Raji (cell line): ENCODE measurements around the gene CA7.

Source experiments
- POLR2A ChIP-seq: IDR thresholded peaks from 2 replicates; pipeline ENCODE4 v1.6.1; 2011; ENCODE audit warnings: low read depth, low read length, control low read depth; ENCODE audit not compliant: insufficient read depth

CA7 gene

DNA sequence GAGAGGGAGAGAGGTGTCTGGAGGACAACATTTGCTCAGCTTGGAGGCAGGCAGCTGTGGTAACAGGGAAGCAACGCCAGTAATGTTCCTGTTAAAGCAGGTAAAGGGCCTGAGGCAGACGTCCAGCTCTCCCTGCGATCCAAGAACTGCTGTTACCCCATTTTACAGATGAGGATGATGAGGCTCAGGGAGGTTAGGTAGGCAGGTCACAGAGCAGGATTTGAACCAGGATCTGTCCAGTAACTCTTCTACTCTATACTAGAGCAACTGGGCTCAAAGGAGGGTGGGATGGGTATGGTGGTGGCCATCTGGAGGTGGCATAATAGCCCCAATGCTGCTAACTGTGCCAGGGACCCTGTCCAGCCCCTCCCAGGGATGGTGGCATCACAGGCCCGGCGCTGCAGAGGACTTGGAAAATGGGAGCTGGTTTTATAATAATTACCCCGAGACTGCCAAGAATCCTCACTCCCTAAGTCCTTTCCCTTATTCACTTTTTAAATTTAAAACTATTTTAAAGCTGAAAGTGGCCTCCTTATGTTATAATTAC lies 12.0 kb downstream of the CA7 start:
- TF ChIP-seq POLR2A = no peak

DNA sequence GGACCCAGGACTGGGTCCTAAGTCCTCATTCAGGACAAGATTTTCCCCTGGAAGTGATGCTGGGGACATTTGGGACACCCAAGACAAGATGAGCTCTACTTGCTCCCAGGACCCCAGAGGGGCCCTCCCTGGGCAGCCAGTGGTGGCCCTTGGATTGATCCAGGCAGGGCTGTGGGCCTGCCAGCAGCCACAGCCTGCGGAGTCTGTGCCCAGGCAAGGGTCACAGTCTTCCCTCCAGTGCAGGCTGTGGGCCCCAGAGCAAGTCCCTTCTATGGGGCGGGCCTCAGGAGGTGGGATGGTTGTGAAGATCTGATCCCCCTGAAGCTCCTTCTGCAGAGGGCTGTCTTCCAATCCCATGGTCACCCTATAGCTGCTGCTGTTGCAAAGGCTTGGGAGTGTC lies 12.6 kb downstream of the CA7 start:
- TF ChIP-seq POLR2A = no peak

DNA sequence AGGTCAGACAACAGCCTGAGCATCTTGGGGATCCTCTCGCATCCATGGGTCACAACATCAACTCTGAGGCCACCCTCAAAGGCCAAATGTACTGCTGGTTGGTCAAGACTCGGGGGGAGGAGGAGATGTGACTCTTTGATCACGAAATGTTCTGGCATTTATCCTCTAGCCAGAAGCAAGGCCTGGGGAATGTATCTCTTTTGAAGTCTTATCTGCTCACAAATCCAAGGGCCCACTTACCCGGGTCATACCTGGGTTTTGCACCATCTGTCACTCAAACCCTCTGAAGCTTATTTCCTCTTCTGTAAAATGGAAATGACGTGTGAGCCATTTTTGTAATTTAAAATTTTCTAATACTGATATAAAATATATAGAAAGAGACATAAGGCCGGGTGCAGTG lies 13.2 kb downstream of the CA7 start:
- no peak for TF ChIP-seq POLR2A

DNA sequence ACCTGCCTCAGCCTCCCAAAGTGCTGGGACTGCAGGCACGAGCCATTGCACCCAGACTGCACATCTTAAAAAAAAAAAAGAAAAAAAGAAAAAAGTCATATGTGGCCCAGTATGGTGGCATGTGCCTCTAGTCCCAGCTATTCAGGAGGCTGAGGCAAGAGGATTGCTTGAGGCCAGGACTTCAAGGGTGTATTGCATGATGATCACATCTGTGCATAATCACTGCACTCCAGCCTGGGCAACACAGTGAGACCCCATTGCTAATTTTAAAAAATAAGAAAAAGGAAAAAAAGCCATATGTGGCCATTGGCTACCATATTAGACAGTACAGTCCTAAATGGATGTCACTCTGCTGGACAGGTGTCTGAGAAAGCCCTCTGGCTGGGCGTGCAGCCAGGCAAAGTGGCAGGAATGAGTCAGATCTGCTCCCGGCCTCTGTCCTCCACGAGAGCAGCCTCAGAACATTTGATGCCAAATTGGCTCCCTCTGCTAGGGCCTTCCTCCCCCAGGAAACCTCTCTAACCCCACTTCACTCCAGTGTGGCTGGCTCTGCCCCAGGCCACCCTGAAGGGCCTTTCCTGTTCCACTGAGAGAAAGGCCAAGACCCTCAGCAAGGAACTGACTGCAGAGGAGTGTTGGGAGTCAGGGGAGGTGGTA lies 14.7 kb downstream of the CA7 start:
- TF ChIP-seq POLR2A = no peak

DNA sequence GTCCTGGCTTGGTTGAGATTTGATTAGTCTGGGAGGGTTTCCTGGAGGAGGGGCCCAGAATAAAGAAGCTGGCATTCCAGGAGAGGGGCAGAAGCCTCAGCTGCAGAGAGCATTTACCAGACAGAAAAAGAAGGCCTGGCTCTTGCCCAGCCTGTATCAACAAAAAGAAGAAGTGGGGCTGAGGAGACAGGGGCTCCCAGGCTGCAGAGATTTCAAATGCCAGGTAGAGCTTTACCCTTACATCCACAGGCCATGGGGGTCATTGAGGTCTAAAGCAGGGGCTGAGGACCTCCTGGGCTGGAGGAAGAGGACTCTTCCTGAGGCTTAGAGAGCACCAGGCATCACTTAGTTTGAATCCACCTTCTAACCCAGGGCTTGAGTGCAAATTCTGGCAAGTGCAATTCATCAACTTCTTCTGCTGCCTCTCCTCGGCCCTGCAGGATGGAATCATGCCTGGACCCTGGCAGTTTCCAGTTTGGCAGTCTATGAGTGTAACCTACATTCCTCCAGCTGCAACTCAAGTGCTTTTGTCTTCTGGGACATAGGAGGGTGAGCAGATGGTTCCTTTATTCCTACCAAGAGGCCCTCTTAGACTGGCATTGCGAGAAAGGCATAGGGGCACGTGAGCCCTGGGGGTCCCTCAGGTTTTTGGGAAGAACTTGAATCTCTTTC lies 15.3 kb downstream of the CA7 start:
- no peak for TF ChIP-seq POLR2A

DNA sequence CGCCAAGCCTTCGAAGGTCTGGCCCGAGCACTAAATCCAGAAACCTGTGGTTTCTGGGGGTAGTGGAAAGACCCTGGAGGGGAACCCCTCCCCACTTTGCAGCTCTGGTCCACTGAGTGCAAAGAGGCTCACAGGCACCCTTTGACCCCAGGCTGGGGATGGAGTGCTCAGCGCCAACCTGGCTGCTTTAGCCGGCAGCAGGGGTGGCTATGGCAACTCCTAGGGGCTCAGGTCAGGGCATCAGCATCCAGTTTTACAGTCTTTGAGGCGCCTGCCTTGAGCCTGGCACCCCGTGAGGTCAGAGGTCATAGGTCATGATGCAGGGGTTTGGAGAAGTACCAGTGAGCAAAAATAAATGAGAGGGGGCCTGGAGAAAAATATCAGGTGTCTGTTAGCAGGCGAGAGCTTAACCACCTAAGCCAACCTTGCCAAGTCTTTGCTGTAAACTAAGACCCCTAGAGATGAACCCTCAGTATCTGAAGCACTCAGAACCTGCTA lies 17.9 kb downstream of the CA7 start:
- TF ChIP-seq POLR2A = no peak

DNA sequence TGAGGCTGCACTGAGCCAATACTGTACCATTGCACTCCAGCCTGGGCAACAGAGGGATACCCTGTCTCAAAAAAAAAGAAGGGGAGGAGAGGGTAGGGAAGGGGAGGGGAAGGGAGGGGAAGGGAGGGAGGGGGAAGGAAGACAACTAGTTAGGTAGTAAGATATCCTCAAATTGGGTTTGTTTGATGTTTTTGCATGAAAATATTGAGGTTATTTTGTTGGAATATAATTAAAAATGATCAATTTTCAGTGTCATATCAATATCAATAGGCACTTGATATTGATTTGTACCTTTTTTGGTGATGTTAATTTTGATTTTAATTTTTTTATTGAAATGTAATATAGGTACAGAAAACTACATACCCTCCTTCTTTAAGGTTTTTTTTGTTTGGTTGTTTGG lies 19.5 kb downstream of the CA7 start:
- no peak for TF ChIP-seq POLR2A

DNA sequence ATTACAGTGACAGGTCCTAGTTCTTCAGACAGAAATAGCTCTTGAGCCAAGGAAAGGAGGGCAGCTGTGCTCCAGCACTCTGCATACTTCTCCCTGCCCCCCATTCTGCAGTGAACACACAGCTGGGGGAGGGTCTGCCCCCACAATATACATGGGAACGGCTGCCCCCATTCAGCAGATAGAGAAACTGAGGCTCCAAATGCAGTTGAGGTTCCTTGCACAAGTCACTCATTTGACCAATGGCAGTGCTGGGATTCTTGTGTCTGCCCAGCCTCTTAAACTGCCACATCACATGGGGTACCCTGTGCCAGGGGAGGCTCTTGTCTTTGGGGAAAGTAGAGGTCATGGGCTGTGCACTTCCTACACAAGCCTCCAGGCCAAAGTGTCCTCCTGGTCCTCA lies 25.2 kb downstream of the CA7 start:
- TF ChIP-seq POLR2A = no peak

DNA sequence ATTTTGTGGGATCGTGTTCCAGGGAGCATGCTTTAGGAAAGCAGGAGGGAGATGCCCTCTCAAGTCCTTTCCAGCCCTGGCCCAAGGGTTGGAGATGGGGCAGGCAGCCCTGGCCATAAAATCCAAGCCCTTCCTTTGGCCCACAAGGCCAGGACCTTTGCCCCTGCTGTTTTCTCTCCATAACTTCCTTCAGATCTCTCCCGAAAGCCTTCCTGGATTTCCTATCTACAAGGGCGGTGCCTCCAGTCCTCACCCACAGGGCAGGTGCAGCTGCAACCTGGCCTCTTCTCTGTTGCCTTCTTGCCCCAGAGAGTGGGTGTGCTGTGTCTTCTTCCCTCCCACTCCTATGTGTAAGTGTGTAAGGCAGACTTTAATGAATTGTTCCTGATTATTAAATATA lies 27.6 kb downstream of the CA7 start:
- no peak for TF ChIP-seq POLR2A

DNA sequence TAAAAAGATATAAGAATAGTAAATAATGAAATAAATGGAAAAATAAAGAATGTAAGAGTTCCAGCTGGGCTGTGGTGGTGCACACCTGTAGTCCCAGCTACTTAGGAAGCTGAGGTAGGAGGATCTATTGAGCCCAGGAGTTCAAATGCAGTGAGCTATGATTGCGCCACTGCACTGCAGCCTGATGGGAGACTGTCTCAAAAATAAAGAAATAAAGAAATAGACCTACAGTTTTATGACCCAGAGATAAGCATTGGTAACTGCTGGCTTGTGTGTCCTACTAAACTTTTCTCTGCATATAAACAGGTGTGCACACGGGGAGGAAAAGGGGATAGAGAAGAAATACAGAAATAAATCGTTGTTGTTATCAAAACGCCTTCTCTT lies 28.3 kb downstream of the CA7 start:
- no peak for TF ChIP-seq POLR2A

DNA sequence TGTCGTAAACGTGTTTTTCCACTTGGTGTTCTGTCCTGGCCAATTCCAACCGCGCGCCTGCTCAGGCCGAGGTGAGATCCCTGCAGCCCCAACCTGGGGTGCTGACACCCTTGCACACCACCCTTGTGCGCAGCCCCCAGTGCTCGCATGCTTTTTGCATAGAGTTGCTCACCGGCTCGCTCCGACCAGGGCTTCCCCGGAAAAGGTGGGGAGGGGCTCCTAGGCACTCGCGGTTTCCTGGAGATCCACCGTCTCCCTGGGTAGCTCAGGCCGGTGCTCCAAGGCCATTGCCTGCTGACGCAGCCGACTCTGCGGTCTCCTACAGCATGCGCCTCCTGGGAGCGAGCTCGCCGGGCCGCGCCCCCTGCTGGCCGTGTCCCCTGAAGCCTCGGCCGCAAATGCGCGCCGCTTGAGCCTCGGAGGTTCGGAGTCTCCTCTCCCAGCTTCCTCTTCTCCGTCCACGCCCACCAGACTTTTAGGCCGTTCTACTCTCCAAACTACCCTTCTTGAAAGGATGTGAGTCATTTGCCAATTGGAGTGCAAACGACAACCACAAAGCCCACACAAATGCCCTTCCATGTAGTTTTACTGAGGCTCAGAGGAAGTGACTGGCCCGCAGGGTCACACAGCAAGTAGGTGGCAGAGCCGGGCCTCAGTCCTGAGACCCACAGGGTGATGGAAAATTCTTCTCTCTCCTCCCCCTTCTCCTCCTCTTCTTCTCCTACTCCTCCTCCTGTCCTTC lies 28.9 kb downstream of the CA7 start:
- TF ChIP-seq POLR2A = peak; percentile 30; the same call in 1 of the 2 replicates

DNA sequence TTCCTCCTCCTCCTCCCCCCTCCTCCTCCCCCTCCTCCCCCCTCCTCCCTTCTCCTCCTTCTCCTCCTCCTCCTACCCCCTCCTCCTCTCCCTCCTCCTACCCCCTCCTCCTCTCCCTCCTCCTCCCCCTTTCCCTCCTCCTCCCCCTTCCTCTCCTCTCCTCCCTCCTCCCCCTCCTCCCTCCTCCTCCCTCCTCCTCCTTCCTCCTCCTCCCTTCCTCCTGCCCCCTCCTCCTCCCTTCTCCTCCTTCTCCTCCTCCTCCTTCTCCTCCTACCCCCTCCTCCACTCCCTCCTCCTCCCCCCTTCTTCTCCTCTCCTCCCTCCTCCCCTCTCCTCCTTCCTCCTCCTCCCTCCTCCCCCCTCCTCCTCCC lies 29.5 kb downstream of the CA7 start:
- TF ChIP-seq POLR2A = no peak

DNA sequence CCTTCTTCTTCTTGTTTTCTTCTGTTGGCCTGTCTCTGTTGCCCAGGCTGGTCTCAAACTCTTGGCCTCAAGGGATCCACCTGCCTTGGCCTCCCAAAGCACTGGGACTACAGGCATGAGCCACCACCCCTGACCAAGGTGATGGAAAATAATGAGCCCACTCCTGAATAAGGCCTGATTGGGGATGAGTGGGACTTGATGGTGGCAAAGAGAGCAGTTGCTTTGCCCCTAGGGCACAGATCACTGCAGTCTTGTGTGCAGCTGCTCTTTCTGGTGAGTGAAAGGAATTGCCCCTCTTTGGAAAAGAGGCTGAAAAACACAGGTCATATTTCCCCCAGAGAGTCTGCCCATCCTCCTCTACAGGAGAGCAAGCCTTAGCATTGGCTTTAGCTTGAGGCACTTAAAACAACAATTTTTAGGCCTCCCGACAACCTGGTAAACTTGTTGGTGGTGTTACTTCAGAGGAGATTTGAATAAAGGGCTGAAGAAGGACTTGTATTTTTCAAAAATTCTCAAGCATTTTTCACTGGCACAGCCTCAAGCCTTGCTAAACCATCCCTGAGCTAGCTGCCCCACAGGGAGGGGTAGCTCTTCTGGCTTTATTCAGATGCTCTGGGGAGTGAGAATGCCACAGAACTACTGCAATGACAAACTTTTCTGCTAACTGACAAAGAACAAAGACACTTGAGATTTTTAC lies 30.0 kb downstream of the CA7 start:
- no peak for TF ChIP-seq POLR2A

DNA sequence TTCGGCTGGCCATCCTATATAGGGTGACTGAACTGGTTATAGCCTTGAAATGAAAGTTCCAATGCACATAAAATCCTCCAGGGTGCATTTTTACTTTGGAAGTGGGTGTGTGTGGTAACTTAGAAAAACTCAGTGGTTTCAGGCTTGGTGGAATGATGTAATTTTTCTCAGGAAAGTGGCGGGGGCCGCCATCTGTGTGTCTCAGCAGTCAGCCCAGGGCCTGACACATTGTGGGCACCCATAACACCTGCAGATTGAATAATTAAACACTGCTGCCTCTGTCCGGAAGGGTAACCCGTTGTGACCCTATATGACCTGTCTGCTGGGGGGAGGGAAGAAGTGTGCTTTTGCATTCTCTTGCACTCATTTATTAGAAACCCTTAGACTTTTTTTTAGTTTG lies 33.9 kb downstream of the CA7 start:
- no peak for TF ChIP-seq POLR2A

DNA sequence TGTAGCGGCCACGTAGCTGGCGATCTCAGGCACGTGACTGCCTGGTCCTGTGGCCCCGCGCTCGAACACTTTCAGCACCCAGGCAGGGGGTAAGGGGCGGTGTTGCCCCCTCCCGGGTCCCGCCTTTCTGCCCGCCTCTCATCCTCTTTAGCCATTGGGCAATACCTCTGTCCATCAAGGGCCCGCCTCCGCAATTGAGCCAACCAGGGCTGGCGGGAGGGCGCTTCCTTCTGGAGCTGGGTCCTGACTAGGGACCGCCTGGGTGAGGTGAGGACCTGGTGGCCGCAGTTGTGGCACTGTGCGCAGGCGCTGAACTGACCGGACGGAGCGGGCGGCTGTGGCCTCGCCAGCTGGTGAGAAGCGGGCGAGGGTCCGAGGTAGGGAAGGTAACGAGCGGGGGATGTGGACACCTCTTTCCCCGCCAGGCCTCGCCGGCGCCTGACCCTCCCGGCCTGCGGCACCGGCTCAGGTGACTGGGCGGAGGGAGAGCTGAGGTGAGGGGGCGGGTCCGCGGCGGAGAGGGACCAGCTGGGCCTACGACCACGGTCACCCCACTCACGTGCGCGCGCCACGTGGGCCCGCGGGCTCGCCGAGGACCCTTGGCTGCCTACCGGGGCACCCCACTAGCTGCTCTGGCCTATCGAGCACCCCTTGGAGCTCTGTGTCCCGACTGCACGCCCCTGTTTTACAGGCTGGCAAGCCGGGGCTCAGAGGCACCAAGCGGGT lies 36.2 kb downstream of the CA7 start, which contains the start of gene PDP2:
TSS of gene PDP2 (plus strand) at position 228 of the 726 bp plus-strand sequence. CDS start 3,770 bp downstream, outside the sequence.
- TF ChIP-seq POLR2A = peak; percentile 88

DNA sequence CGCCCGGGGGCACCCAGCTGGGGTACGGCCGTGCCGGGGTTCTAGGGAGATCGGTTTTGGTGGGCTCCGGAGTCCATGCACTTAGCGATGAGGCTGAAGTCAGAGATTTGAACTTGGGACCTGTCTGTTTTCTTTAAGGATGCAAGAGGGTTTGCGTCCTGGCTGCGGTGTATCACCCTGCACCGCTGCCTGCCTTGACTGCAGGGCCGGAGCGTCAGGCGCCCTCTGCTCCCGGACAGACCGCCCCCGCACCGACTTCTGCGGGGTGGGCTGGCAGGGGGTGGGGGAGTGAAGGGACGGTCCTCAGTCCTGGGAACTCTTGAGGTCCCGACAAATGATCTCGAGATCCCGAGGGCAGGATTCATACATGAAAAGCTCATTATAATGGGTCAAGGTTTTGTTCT lies 36.8 kb downstream of the CA7 start:
- no peak for TF ChIP-seq POLR2A
